ENCODE data around the gene F5. TPM values are rescaled to one million over a fixed set of nuclear protein-coding genes. Genes with fewer than 3 reads are reported as not detected.

F5 gene
- total RNA-seq, 2 experiments from 2014 or later: 20.7 to 23.3 TPM

- H3K4me1 Mint-ChIP-seq (ENCODE audit: low read depth): peaks cover 2% of the 10 kb centered on the region
- no peaks in the 10 kb centered on the region for H3K27me3 Mint-ChIP-seq
- ATAC-seq (no peak), DNase-seq (no peak)
- CTCF ChIA-PET: interaction anchor here (1.0 to 1.2 kb wide), 2 partner anchors 77 to 117 kb away, joined by 3 read pairs; no protein-coding TSS in a partner anchor
- no peaks in the 10 kb centered on the region for H3K9me3 Mint-ChIP-seq
- POLR2A ChIA-PET: no interaction called here
- H3K4me3 Mint-ChIP-seq: no peak overlapping the region
- intact Hi-C loops (cut with micrococcal nuclease): no loop called here
- no peak overlapping the region for H3K27ac Mint-ChIP-seq
- H3K36me3 Mint-ChIP-seq (ENCODE audit: low read depth): no peaks in the 10 kb centered on the region
- TF ChIP-seq CTCF (IDR thresholded peaks at IDR 0.05): no peak
Observed at GRCh38 chr1:169468982-169469381, 117.3 kb downstream of the F5 start.

- ATAC-seq: no peak
- Mint-ChIP-seq H3K4me1 (ENCODE audit: low read depth) (peaks cover 3% of the 10 kb centered on the region), H3K9me3 (no peaks in the 10 kb centered on the region), H3K27ac (no peak overlapping the region), H3K36me3 (ENCODE audit: low read depth) (no peaks in the 10 kb centered on the region), H3K27me3 (no peaks in the 10 kb centered on the region), H3K4me3 (no peak overlapping the region)
- ChIA-PET POLR2A (no interaction called here), CTCF (interaction anchor here (0.7 to 1.4 kb wide), 7 partner anchors 9 to 1509 kb away, joined by 3 to 5 read pairs (median 3); no protein-coding TSS in a partner anchor)
- peak; percentile 36 for DNase-seq
- TF ChIP-seq CTCF (IDR thresholded peaks at IDR 0.05): peak; percentile 46
- intact Hi-C loops (cut with micrococcal nuclease): loop anchor here (1.0 kb wide), 1 partner anchor 80 kb away; no protein-coding TSS in a partner anchor
Observed at GRCh38 chr1:169466259-169467230, 119.7 kb downstream of the F5 start.

DNA sequence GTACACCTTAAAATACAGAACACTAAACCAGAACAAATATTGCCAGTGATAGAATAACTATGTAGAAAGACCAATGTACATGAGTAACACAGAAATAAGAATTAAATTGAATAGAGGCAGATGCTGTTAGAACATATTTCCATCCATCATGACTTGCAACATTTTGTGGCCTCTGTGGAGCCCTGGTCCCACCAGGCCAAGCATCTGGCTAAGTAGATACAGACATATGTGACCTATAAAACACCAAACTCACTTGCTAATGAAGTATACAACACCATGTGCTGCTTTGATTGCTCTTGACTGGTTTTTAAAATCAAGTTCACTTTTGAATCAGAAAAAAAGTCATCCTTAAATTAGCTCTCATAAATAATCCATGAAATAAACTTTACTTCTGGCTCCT is 121.0 kb downstream of the F5 start:
- no peak for TF ChIP-seq CTCF (IDR thresholded peaks at IDR 0.05)
- CTCF ChIA-PET: interaction anchor here (1.3 to 1.4 kb wide), 3 partner anchors 16 to 82 kb away, joined by 3 to 4 read pairs (median 3); no protein-coding TSS in a partner anchor
- H3K27ac Mint-ChIP-seq: no peak overlapping the region
- POLR2A ChIA-PET: no interaction called here
- no peak for DNase-seq
- ATAC-seq: no peak
- no peak overlapping the region for H3K4me3 Mint-ChIP-seq
- intact Hi-C loops (cut with micrococcal nuclease): no loop called here
- H3K27me3 Mint-ChIP-seq: peaks cover 2% of the 10 kb centered on the region
- H3K4me1 Mint-ChIP-seq (ENCODE audit: low read depth): peaks cover 14% of the 10 kb centered on the region
- no peaks in the 10 kb centered on the region for H3K36me3 Mint-ChIP-seq (ENCODE audit: low read depth)
- H3K9me3 Mint-ChIP-seq: no peaks in the 10 kb centered on the region

Other genes with a start within 250 kb of the F5 start
- 10 to 100 TPM; 15.3 to 17.4 TPM for gene NME7, start 218.7 kb downstream of the F5 start, total RNA-seq
- 10 to 100 TPM in 1 of 2 experiments, 1 to 10 TPM in 1; 9.8 to 10.1 TPM for gene BLZF1, start 218.3 kb downstream of the F5 start, total RNA-seq
- gene CCDC181, start 159.0 kb downstream of the F5 start, total RNA-seq: not detected
- 1 to 10 TPM; 5.7 to 6.4 TPM for gene SLC19A2, start 100.5 kb downstream of the F5 start, total RNA-seq
- under 1 TPM; 0.50 to 0.81 TPM for gene SELP, start 43.6 kb upstream of the F5 start, total RNA-seq
- gene SELL, start 125.1 kb upstream of the F5 start, total RNA-seq: 100 to 1,000 TPM; 105 to 110 TPM
- not detected for gene SELE, start 147.6 kb upstream of the F5 start, total RNA-seq
- gene METTL18, start 208.4 kb upstream of the F5 start, total RNA-seq: 10 to 100 TPM in 1 of 2 experiments, 1 to 10 TPM in 1; 8.7 to 10.8 TPM

All from activated CD8-positive, alpha-beta T cell treated with anti-CD3 and anti-CD28 coated beads for 36 hours (primary cell).